T-helper 22 cell (primary cell): ENCODE results near the gene RCOR3.
"Not testable (repeated sequence)": the region's sequence is repeated elsewhere in the genome, so short reads cannot be mapped to it uniquely, and the experiment has no call there.

Experiments used
- DNase-seq: peaks from one replicate; pipeline ENCODE4 v3.0.0-alpha.2; 2020; ENCODE audit warnings: low read depth

RCOR3 gene

DNA sequence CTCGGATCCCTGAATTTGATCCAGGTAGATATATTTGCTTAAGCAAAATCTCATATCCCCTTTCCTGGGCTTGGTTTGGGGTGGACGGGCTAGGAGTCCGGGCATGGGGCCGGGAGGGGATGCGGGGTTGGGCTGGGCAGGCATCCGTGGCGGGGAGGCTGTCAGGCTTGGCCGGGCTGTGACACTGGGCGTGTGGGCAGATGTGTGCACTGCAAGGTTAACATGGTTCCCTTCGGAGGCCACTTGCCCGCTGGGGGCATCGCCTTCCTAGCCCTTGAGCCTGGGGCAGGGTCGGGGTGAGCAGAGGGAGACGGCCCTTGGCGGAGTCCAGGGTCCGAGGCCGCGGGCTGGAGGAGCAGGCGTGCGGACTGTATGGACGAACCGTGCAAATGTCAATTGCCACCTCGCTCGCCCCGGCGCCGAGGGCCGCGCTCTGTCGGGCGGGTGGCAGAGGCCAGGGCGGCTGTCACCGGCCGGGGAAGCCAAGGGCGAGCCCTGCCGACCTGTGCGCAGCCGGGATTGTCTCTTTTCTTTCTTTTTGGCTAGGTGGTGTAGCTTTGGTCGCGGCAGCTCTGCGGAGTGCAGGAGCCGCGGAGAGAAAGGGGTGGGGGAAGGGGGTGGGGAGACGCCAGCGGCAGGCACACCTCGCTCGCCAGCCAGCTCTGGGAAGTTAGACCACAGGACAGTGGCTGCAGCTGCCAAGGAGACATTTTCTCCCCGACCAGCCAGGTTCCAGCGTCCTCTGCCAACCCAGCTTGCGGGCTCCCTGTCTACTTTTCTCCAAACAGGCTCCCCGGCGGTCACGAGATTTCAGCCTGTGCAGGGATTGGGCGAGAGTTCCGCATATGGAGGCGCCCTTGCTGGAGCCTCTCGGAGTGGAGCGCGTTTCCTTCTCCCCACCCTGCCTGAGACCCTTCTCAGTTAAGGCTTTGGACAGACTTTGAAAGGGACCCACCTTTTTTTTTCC lies 1.3 kb downstream of the RCOR3 start:
- DNase-seq: peak; percentile 52

DNA sequence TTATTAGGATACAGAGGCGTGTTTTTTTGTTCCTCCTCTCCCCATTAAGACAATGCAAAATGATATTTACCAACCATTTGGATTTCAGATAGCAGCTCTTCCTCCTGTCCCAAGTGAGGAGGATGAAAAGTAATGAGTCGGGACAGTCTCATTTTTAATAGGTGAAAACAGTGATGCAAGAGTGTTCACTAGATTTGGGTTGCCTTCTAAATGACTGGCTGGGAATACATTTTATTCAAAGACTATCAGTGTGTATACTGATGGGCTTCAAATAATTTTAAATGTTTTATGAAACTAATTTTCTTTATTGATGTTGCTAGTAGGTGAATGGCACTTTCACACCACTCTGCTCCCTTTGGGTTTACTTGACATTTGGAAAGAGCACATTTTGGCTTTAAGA lies 2.1 kb downstream of the RCOR3 start:
- DNase-seq: no peak

DNA sequence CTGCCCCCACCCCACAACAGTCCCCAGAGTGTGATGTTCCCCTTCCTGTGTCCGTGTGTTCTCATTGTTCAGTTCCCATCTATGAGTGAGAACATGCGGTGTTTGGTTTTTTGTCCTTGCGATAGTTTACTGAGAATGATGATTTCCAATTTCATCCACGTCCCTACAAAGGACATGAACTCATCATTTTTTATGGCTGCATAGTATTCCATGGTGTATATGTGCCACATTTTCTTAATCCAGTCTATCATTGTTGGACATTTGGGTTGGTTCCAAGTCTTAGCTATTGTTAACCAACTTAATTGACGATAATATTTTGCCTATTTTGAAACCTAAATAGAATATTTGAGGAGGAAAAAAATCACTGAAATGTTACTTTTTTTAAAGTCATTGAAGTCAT lies 3.9 kb downstream of the RCOR3 start:
- not testable (repeated sequence) for DNase-seq

- DNase-seq: no peak
Observed at GRCh38 chr1:211267204-211267857, 8.2 kb downstream of the RCOR3 start.

GRCh38 chr1:211279340-211279739 lies 20.2 kb downstream of the RCOR3 start:
- DNase-seq: no peak

DNA sequence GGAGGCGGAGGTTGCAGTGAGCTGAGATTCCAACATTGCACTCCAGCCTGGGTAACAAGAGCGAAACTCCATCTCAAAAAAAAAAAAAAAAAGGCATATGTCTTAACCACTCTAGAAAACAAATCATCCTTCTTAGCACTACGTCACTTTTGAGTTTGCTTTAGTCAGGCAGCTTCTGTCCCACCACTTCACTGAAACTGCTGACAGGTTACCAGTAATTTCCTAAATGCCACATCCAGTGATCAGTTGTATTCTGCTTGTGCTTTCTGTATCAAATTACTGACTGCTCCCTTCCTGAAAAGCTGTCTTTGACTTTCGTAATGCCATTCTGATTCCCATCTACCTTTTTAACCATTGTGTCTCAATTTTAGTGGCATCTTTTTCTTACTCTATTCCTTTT lies 21.7 kb downstream of the RCOR3 start:
- no peak for DNase-seq

- no peak for DNase-seq
Observed at GRCh38 chr1:211281320-211282022, 22.3 kb downstream of the RCOR3 start.

GRCh38 chr1:211282023-211282373 lies 22.8 kb downstream of the RCOR3 start:
- DNase-seq: no peak

GRCh38 chr1:211285196-211285595 lies 26.0 kb downstream of the RCOR3 start:
- DNase-seq: no peak

DNA sequence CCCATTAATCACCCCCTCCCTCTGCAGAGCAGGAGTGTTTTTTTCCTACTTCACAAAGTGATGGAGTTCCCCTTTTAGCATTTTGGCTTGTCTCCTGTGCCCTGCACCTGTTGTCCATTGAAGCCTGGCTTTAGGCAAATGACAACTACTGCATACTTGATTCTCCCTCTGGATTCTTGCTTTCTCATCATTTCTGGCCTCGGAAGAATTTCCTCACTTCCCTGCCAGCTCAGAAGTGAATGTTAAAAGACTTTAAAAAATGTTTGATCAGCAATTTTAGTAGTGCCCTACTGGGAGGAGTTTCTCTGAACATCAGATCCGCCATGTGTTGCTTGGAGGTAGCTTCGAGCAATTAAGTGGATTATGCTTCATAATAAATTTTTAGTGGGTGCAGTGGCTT lies 28.1 kb downstream of the RCOR3 start:
- no peak for DNase-seq

- DNase-seq: no peak
Observed at GRCh38 chr1:211292411-211292810, 33.2 kb downstream of the RCOR3 start.

DNA sequence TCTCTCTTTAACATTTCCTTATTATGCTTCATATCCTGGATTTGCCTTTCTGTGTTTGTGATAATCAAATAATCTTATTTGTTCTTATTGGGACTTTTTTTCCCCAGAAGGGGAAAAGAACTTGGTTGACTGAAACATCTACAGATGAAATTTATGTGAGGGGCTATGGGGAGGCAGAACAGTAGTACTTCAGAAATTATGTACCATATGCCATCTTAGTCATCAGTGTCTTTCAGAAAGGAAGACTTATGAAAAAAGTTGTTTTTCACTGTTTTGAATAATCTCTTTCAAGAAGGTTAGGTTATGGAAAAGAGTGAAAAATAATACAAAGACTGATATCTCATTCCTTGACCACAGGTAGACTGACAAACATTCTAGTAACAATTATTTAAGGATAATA lies 37.2 kb downstream of the RCOR3 start:
- DNase-seq: no peak

DNA sequence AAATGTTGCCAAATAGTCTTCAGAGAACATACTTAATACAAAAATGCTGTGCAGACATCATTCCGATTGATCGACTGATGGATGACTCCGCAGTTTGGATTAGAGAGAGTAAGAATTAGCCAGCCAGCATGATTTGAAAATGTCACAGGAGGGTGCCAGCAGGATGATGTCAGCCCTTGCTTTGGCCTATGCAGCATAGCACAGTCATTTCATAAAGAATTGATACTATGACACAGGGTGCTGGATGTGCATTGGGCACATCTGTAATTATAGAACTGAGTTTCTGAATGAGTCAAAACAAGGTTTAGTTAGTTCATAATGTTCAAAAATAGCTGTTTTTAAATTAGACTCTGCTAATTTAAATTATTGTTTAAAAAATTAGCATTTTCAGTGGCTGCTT lies 45.9 kb downstream of the RCOR3 start:
- no peak for DNase-seq

GRCh38 chr1:211309617-211310016 lies 50.5 kb downstream of the RCOR3 start:
- no peak for DNase-seq

DNA sequence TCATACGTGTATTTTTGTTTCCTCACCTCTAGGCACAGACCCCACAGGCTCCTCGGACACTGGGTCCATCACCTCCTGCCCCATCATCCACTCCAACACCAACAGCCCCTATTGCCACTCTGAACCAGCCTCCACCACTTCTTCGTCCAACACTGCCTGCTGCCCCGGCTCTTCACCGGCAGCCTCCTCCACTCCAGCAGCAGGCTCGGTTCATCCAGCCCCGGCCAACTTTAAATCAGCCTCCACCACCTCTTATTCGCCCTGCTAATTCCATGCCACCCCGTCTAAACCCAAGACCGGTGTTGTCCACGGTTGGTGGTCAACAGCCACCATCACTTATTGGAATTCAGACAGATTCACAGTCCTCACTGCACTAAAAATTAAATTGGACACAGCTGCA lies 54.2 kb downstream of the RCOR3 start:
- DNase-seq: no peak

DNA sequence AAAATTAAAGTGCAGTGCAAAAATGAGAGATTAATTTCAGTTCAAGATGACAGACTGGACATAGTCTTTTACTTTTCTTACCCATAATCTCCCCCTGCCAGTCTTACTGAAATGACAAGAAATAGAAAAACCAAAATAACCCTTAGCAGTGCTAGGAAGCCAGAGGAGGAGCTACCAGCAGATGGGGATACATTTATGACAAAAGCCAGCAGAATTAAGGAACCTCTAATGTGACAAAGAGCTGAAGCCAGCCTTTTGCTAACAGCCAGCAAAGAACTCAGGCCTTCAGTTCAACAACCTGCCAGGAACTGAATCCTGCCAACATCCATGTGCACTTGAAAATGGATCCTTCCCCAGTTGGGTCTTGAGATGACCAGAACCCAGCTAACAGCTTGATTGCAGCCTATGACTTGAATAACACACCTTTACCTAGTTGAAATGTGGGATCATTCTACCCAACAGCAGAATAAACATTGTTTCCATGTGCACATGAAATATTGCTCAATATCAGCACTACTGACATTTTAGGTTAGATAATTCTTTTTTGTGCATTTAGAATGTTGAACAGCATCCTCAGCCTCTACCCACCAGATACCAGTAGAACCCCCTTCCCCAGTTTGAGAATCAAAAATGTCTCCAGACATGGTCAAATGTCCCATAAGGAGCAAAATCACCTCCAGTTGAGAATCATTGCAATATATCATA lies 59.6 kb downstream of the RCOR3 start:
- DNase-seq: no peak

GRCh38 chr1:211319892-211320291 lies 60.7 kb downstream of the RCOR3 start:
- no peak for DNase-seq

DNA sequence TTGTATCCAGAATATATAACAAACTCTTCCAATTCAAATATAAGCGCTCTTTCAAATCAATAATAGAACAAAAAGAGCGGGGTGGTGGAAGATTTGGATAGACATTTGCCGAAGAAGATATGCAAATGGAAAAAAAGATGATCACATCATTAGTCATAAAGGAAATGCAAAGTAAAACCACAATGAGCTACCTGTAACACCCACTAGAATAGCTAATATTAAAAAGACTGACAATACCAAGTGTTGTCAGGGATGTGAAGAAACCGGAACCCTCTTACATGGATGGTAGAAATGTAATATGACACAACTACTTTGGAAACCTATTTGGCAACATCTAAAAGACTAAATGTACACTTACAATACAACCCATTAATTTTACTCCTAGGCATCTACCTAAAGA lies 61.8 kb downstream of the RCOR3 start:
- DNase-seq: no peak

GRCh38 chr1:211321646-211322045 lies 62.5 kb downstream of the RCOR3 start:
- not testable (repeated sequence) for DNase-seq

- no peak for DNase-seq
Observed at GRCh38 chr1:211323156-211324063, 64.2 kb downstream of the RCOR3 start.
